Stomach (tissue), 9 donors: ENCODE measurements around the gene IMMT. TPM values are rescaled to one million over a fixed set of nuclear protein-coding genes. Genes with fewer than 3 reads are reported as not detected.

Experiments
- DNase-seq, 2 donors: peaks; one replicate each; pipeline versions ENCODE4 v3.0.0 to v3.0.0-alpha.2; 2013 to 2019
- H3K27ac ChIP-seq, 5 donors: fragments of 200-600 bp in 4 of 5; sonication (generic) in 4 of 5; one replicate each; pipeline ENCODE4 v1.5.1; 2013 to 2019; ENCODE audit warnings: mild to moderate bottlenecking in 1 of 5, moderate library complexity in 1 of 5
- H3K27me3 ChIP-seq, 3 donors: fragments of 200-600 bp; sonication (generic); one replicate each; pipeline ENCODE4 v1.5.1; 2017 to 2019; ENCODE audit warnings: mixed run types in 1 of 3
- H3K36me3 ChIP-seq, 4 donors: fragments of 200-600 bp; sonication (generic); 1 replicate in 3 of 4; 2 replicates in 1 of 4; pipeline ENCODE4 v1.5.1; 2016 to 2019
- H3K4me1 ChIP-seq, 4 donors: fragments of 200-600 bp; sonication (generic); one replicate each; pipeline ENCODE4 v1.5.1; 2016 to 2019
- H3K4me3 ChIP-seq, 4 donors: fragments of 200-600 bp; sonication (generic) in 3 of 4; one replicate each; pipeline ENCODE4 v1.5.1; 2016 to 2019; ENCODE audit warnings: mild to moderate bottlenecking in 1 of 4
- H3K9me3 ChIP-seq, 4 donors: fragments of 200-600 bp; sonication (generic); one replicate each; pipeline ENCODE4 v1.5.1; 2016 to 2019
- EP300 ChIP-seq: sonication (generic); formaldehyde crosslinking; IDR thresholded peaks from one replicate; pipeline ENCODE4 v1.6.1; 2017; ENCODE audit warnings: antibody characterized with exemption
- POLR2A ChIP-seq, 4 donors: fragments of 450-650 bp; IDR thresholded peaks; one replicate each; pipeline ENCODE4 v1.6.1; 2016; ENCODE audit warnings: antibody characterized with exemption in 4 of 4, control low read depth in 2 of 4, mild to moderate bottlenecking in 1 of 4, moderate library complexity in 1 of 4
- POLR2AphosphoS5 ChIP-seq, 3 donors: sonication (generic); formaldehyde crosslinking; IDR thresholded peaks; one replicate each; pipeline ENCODE4 v1.6.1; 2016; ENCODE audit warnings: antibody characterized with exemption in 3 of 3
- WGBS, 5 donors: extraction: QIAGEN DNeasy Blood & Tissue Kit in 3 of 5; methylation state at CpG; one replicate each; pipeline versions ENCODE4 v1.1.5 to v1.1.7; 2013 to 2018; 5-methylcytosine and 5-hydroxymethylcytosine counted together
- intact Hi-C: fragments of 100-400 bp; cut with DNase I; formaldehyde crosslinking; loops from one replicate; pipeline ENCODE4 v1.15.1; 2023; ENCODE audit warnings: low total_unique reads
- polyA plus RNA-seq, 3 donors: library from polyadenylated mRNA; stranded (reverse); fragments of 200-250 nt; gene quantifications; one replicate each; pipeline ENCODE4 v1.2.3, GENCODE V29; 2013
- total RNA-seq, 5 donors: library from RNA; depleted of rRNA; stranded (reverse); fragments of >200 nt; gene quantifications; one replicate each; pipeline versions ENCODE4 v1.1.0 to v1.2.3, GENCODE V29; 2014 to 2016
- TF ChIP-seq, protein P1 (sequence below), 7 experiments: fragments of 450-650 bp in 4 of 7; fragments of 200-600 bp in 3 of 7; sonication (generic) in 3 of 7; IDR thresholded peaks; one replicate each; pipeline ENCODE4 v1.5.1; 2016 to 2019; ENCODE audit warnings: antibody characterized with exemption in 7 of 7, control low read depth in 2 of 7, mild to moderate bottlenecking in 1 of 7
- donor health status: healthy with polysubstance abuse.
- donor health status: Bipolar disorder and iron deficiency.
- donor health status: healthy.

Gene IMMT
- total and polyA plus RNA-seq, 8 donors, result 30.1 to 94.5 (median 42.4) TPM

DNA sequence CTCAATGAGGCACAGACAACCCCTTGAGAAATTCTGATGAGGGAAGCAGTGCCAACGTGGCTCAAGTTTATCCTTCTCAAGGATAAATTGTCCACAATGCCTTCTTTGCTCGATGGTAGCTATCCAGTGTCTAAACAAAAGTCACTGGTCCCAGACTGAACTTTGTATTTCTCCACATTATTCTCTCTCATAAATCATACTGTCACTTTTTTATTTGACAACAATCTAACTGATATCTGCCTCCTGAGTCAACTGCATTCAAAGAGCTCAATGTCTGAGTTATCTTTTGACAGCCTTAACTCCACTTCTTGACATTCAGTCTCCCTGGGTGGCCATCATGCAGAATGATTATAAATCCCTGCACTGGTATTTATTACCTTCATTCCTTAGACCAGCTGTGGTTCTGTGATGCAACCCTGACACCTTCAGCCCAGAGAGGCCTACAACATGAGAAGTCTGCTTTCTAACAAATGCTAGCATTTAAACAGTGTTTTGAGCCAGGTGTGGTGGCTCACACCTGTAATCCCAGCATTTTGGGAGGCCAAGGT, 38.2 kb downstream of the IMMT start:
- intact Hi-C loops, result no loop called here

DNA sequence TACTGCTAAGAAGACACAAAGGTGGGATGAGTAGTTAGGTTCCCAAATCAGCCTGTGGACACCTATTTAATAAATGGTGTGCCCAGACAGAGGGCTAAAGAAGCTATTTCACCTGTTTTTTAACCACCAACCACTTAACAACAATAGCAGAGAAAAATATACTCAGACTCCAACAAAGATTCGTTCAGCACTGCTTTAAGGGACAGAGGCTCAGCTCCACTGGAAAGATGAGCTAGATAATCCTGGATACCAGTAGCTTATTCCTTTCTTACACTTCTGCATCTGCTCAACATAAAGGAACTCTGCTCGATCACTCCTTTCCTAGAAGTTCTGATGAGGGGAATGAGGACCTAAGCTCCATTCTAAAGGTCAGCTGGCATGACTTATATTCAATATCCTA, 44.8 kb downstream of the IMMT start:
- no peak for DNase-seq
- H3K36me3 ChIP-seq, result peaks cover 52 to 94% (median 82%) of the 10 kb centered on the region in 4 donors
- 93 to 97% (median 95%) methylated on average over 2 of the region's 2 CpGs for WGBS, 5 donors
- no peak for TF ChIP-seq POLR2AphosphoS5 (IDR thresholded peaks at IDR 0.05)
- TF ChIP-seq EP300, result no peak
- no peak for TF ChIP-seq POLR2A (IDR thresholded peaks at IDR 0.05)
- TF ChIP-seq, protein P1, sequence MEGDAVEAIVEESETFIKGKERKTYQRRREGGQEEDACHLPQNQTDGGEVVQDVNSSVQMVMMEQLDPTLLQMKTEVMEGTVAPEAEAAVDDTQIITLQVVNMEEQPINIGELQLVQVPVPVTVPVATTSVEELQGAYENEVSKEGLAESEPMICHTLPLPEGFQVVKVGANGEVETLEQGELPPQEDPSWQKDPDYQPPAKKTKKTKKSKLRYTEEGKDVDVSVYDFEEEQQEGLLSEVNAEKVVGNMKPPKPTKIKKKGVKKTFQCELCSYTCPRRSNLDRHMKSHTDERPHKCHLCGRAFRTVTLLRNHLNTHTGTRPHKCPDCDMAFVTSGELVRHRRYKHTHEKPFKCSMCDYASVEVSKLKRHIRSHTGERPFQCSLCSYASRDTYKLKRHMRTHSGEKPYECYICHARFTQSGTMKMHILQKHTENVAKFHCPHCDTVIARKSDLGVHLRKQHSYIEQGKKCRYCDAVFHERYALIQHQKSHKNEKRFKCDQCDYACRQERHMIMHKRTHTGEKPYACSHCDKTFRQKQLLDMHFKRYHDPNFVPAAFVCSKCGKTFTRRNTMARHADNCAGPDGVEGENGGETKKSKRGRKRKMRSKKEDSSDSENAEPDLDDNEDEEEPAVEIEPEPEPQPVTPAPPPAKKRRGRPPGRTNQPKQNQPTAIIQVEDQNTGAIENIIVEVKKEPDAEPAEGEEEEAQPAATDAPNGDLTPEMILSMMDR (IDR thresholded peaks at IDR 0.05), result no peak
- no peaks in the 10 kb centered on the region for H3K9me3 ChIP-seq
- no peaks in the 10 kb centered on the region for H3K4me1 ChIP-seq
- no peaks in the 10 kb centered on the region for H3K27me3 ChIP-seq
- no peak overlapping the region for H3K4me3 ChIP-seq
- no peak overlapping the region for H3K27ac ChIP-seq
- intact Hi-C loops, result no loop called here

More for the DNA sequence above, 38.2 kb downstream of the IMMT start:
- no peak overlapping the region for H3K4me3 ChIP-seq
- TF ChIP-seq POLR2A (IDR thresholded peaks at IDR 0.05), result no peak
- TF ChIP-seq EP300, result no peak
- TF ChIP-seq POLR2AphosphoS5 (IDR thresholded peaks at IDR 0.05), result no peak
- TF ChIP-seq, protein P1 (IDR thresholded peaks at IDR 0.05), result no peak
- no peak for DNase-seq
- 70 to 76% (median 74%) methylated on average over 2 of the region's 2 CpGs for WGBS, 5 donors
- no peak overlapping the region for H3K27ac ChIP-seq
- H3K36me3 ChIP-seq, result peaks cover 41 to 97% (median 86%) of the 10 kb centered on the region in 4 donors
- no peaks in the 10 kb centered on the region for H3K9me3 ChIP-seq
- no peaks in the 10 kb centered on the region for H3K27me3 ChIP-seq
- H3K4me1 ChIP-seq, result no peaks in the 10 kb centered on the region

- no peaks in the 10 kb centered on the region for H3K4me1 ChIP-seq
- TF ChIP-seq EP300 (no peak), POLR2AphosphoS5 (IDR thresholded peaks at IDR 0.05) (no peak)
- TF ChIP-seq, protein P1 (IDR thresholded peaks at IDR 0.05), result no peak
- no peak overlapping the region for H3K27ac ChIP-seq
- H3K4me3 ChIP-seq, result no peak overlapping the region
- H3K9me3 ChIP-seq, result no peaks in the 10 kb centered on the region
- no peak for DNase-seq
- H3K27me3 ChIP-seq, result no peaks in the 10 kb centered on the region
- WGBS, 5 donors, result 80 to 91% (median 84%) methylated on average over 2 of the region's 2 CpGs
- peaks cover 74 to 95% (median 93%) of the 10 kb centered on the region in 4 donors for H3K36me3 ChIP-seq
- intact Hi-C loops, result no loop called here
These were observed 47.5 kb downstream of the IMMT start for GRCh38 chr2:86147793-86148192.

DNA sequence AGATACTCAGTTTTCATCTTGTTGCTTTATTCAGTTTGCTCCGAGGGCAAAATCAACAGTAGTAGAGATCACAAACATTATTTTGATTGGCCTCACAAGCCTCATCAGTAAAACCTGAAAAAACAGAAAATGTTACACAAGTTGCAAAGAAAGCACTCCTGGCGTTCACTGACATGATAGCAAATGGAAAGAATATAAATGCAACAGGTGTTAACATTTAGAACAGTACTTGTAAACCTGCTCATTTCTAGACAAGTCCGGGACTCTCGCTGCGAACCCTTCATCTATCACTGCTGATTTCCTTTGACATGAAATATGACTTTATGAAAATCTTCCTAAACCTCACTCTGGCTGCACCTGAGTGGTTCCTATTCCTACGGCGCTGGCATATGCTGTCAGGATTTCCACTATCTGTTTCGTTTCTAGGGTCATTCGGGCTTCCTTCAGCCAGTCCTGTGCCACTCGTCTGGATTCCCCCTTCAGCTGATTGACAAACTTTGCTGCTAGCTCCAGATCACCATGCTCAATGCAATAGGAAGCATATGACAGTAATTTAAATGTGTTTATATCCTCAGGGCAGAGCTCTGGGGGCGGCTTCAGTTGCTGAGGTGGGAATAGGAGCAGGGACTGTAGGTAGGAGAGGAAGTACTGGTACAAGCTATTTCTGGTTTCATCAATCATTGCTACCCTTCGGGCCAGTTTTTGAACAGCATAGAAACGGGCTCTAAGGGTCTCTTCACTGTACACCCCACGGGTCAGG, 51.2 kb downstream of the IMMT start:
- whole genome bisulfite sequencing, 5 donors, result 87 to 90% (median 89%) methylated on average over 14 of the region's 14 CpGs
- TF ChIP-seq POLR2AphosphoS5 (IDR thresholded peaks at IDR 0.05) (no peak), EP300 (no peak), POLR2A (IDR thresholded peaks at IDR 0.05) (no peak)
- TF ChIP-seq, protein P1 (IDR thresholded peaks at IDR 0.05), result no peak
- Histone ChIP-seq H3K4me1 (no peaks in the 10 kb centered on the region), H3K36me3 (peaks cover 66 to 100% (median 100%) of the 10 kb centered on the region in 4 donors), H3K27ac (no peak overlapping the region), H3K9me3 (no peaks in the 10 kb centered on the region), H3K27me3 (no peaks in the 10 kb centered on the region), H3K4me3 (no peak overlapping the region)
- DNase-seq, result no peak
- intact Hi-C loops, result no loop called here
